ENCODE measurements around the gene SLC1A2. TPM values are rescaled to one million over a fixed set of nuclear protein-coding genes. Genes with fewer than 3 reads are reported as not detected.

SLC1A2 gene
- polyA plus RNA-seq, 2 donors = 0.11 TPM; not detected in 1

- H3K36me3 ChIP-seq (ENCODE audit: control insufficient read depth in 2 of 2, insufficient read depth in 2 of 2, low read length in 1 of 2) = no peaks in the 10 kb centered on the region
- H3K27ac ChIP-seq (ENCODE audit: low read depth in 2 of 2, low read length in 1 of 2) = no peak overlapping the region
- no peak overlapping the region for H3K4me3 ChIP-seq (ENCODE audit: low read depth in 1 of 2, low read length in 2 of 2)
- no peaks in the 10 kb centered on the region for H3K9me3 ChIP-seq (ENCODE audit: control insufficient read depth in 2 of 2, insufficient read depth in 1 of 2, low read depth in 1 of 2, low read length in 1 of 2)
- H3K27me3 ChIP-seq (ENCODE audit: control insufficient read depth in 1 of 2, insufficient read depth in 2 of 2, low read length in 2 of 2) = no peaks in the 10 kb centered on the region
- H3K4me1 ChIP-seq (ENCODE audit: control insufficient read depth in 2 of 2, insufficient read depth in 2 of 2, low read length in 1 of 2) = peaks cover 0 to 2% of the 10 kb centered on the region in 2 donors
- 78 to 88% methylated on average over 1 of the region's 1 CpG for WGBS, 2 donors
Measured at GRCh38 chr11:35245786-35246185, 173.6 kb downstream of the SLC1A2 start.

GRCh38 chr11:35245056-35245455 lies 174.3 kb downstream of the SLC1A2 start:
- 81 to 86% methylated on average over 4 of the region's 4 CpGs for WGBS, 2 donors
- H3K4me1 ChIP-seq (ENCODE audit: control insufficient read depth in 2 of 2, insufficient read depth in 2 of 2, low read length in 1 of 2) = peaks cover 0 to 2% of the 10 kb centered on the region in 2 donors

DNA sequence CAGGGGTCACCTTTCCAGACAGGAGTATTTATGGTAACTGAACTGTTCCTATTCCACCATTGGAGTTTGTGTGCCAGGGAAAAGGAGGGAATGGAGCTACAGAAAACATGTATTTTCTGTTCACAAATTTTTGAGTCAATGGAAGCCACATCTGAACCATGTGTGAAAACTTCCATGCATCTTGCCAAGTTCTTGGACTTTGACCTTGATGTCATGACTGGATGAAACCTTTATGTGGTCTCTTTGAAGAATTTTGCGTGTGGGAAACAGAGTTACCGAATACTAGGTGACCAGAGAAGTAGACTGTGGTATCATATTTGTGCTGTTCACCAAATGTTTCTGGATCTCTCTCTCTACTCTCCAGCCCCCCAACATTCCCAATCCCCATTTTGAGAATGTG lies 175.6 kb downstream of the SLC1A2 start:
- H3K4me1 ChIP-seq (ENCODE audit: control insufficient read depth in 2 of 2, insufficient read depth in 2 of 2, low read length in 1 of 2) = peaks cover 0 to 2% of the 10 kb centered on the region in 2 donors
- WGBS, 2 donors = 93 to 94% methylated on average over 2 of the region's 2 CpGs

More at GRCh38 chr11:35245056-35245455, 174.3 kb downstream of the SLC1A2 start:
- no peak overlapping the region for H3K27ac ChIP-seq (ENCODE audit: low read depth in 2 of 2, low read length in 1 of 2)
- no peaks in the 10 kb centered on the region for H3K27me3 ChIP-seq (ENCODE audit: control insufficient read depth in 1 of 2, insufficient read depth in 2 of 2, low read length in 2 of 2)
- no peak overlapping the region for H3K4me3 ChIP-seq (ENCODE audit: low read depth in 1 of 2, low read length in 2 of 2)
- H3K9me3 ChIP-seq (ENCODE audit: control insufficient read depth in 2 of 2, insufficient read depth in 1 of 2, low read depth in 1 of 2, low read length in 1 of 2) = no peaks in the 10 kb centered on the region
- no peaks in the 10 kb centered on the region for H3K36me3 ChIP-seq (ENCODE audit: control insufficient read depth in 2 of 2, insufficient read depth in 2 of 2, low read length in 1 of 2)

GRCh38 chr11:35242412-35243242 lies 176.7 kb downstream of the SLC1A2 start:
- H3K36me3 ChIP-seq (ENCODE audit: control insufficient read depth in 2 of 2, insufficient read depth in 2 of 2, low read length in 1 of 2) = no peaks in the 10 kb centered on the region
- H3K27me3 ChIP-seq (ENCODE audit: control insufficient read depth in 1 of 2, insufficient read depth in 2 of 2, low read length in 2 of 2) = no peaks in the 10 kb centered on the region
- no peak overlapping the region for H3K27ac ChIP-seq (ENCODE audit: low read depth in 2 of 2, low read length in 1 of 2)
- no peaks in the 10 kb centered on the region for H3K9me3 ChIP-seq (ENCODE audit: control insufficient read depth in 2 of 2, insufficient read depth in 1 of 2, low read depth in 1 of 2, low read length in 1 of 2)
- WGBS, 2 donors = 91% methylated on average over 3 of the region's 3 CpGs
- peaks cover 0 to 2% of the 10 kb centered on the region in 2 donors for H3K4me1 ChIP-seq (ENCODE audit: control insufficient read depth in 2 of 2, insufficient read depth in 2 of 2, low read length in 1 of 2)
- no peak overlapping the region for H3K4me3 ChIP-seq (ENCODE audit: low read depth in 1 of 2, low read length in 2 of 2)

More for the DNA sequence above, 175.6 kb downstream of the SLC1A2 start:
- H3K9me3 ChIP-seq (ENCODE audit: control insufficient read depth in 2 of 2, insufficient read depth in 1 of 2, low read depth in 1 of 2, low read length in 1 of 2) = no peaks in the 10 kb centered on the region
- H3K27me3 ChIP-seq (ENCODE audit: control insufficient read depth in 1 of 2, insufficient read depth in 2 of 2, low read length in 2 of 2) = no peaks in the 10 kb centered on the region
- no peak overlapping the region for H3K27ac ChIP-seq (ENCODE audit: low read depth in 2 of 2, low read length in 1 of 2)
- H3K36me3 ChIP-seq (ENCODE audit: control insufficient read depth in 2 of 2, insufficient read depth in 2 of 2, low read length in 1 of 2) = no peaks in the 10 kb centered on the region
- no peak overlapping the region for H3K4me3 ChIP-seq (ENCODE audit: low read depth in 1 of 2, low read length in 2 of 2)

GRCh38 chr11:35241531-35241930 lies 177.8 kb downstream of the SLC1A2 start:
- Histone ChIP-seq H3K4me1 (ENCODE audit: control insufficient read depth in 2 of 2, insufficient read depth in 2 of 2, low read length in 1 of 2) (no peaks in the 10 kb centered on the region), H3K27ac (ENCODE audit: low read depth in 2 of 2, low read length in 1 of 2) (no peak overlapping the region), H3K9me3 (ENCODE audit: control insufficient read depth in 2 of 2, insufficient read depth in 1 of 2, low read depth in 1 of 2, low read length in 1 of 2) (no peaks in the 10 kb centered on the region), H3K4me3 (ENCODE audit: low read depth in 1 of 2, low read length in 2 of 2) (no peak overlapping the region), H3K36me3 (ENCODE audit: control insufficient read depth in 2 of 2, insufficient read depth in 2 of 2, low read length in 1 of 2) (no peaks in the 10 kb centered on the region), H3K27me3 (ENCODE audit: control insufficient read depth in 1 of 2, insufficient read depth in 2 of 2, low read length in 2 of 2) (no peaks in the 10 kb centered on the region)
- 88 to 95% methylated on average over 1 of the region's 1 CpG for WGBS, 2 donors

GRCh38 chr11:35241083-35241482 lies 178.3 kb downstream of the SLC1A2 start:
- Histone ChIP-seq H3K4me3 (ENCODE audit: low read depth in 1 of 2, low read length in 2 of 2) (no peak overlapping the region), H3K36me3 (ENCODE audit: control insufficient read depth in 2 of 2, insufficient read depth in 2 of 2, low read length in 1 of 2) (no peaks in the 10 kb centered on the region), H3K27ac (ENCODE audit: low read depth in 2 of 2, low read length in 1 of 2) (no peak overlapping the region), H3K27me3 (ENCODE audit: control insufficient read depth in 1 of 2, insufficient read depth in 2 of 2, low read length in 2 of 2) (no peaks in the 10 kb centered on the region), H3K9me3 (ENCODE audit: control insufficient read depth in 2 of 2, insufficient read depth in 1 of 2, low read depth in 1 of 2, low read length in 1 of 2) (no peaks in the 10 kb centered on the region), H3K4me1 (ENCODE audit: control insufficient read depth in 2 of 2, insufficient read depth in 2 of 2, low read length in 1 of 2) (no peaks in the 10 kb centered on the region)
- 91 to 98% methylated on average over 1 of the region's 1 CpG for WGBS, 2 donors

- Histone ChIP-seq H3K27ac (ENCODE audit: low read depth in 2 of 2, low read length in 1 of 2) (no peak overlapping the region), H3K36me3 (ENCODE audit: control insufficient read depth in 2 of 2, insufficient read depth in 2 of 2, low read length in 1 of 2) (no peaks in the 10 kb centered on the region)
- 58 to 63% methylated on average over 4 of the region's 4 CpGs for WGBS, 2 donors
Measured at GRCh38 chr11:35239471-35240075, 179.8 kb downstream of the SLC1A2 start.

DNA sequence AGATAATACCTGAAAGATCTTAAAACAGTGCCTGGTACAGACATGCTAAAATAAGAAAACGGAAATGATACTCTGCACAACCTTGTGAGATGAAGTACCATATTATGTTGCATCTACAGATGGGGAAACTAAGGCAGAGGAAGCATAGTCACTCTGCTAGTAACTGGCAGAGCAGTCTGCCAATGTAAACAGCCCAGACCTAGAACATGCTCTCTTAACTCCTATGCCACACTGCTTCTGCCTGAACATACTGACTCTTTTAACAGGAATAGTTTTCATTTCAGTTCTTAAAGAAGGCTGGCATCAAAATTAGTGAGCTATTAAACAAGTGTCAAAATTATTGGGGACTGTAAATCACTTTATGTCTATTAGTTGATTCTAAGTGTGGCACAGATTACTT lies 180.5 kb downstream of the SLC1A2 start:
- H3K9me3 ChIP-seq (ENCODE audit: control insufficient read depth in 2 of 2, insufficient read depth in 1 of 2, low read depth in 1 of 2, low read length in 1 of 2) = no peaks in the 10 kb centered on the region
- H3K27ac ChIP-seq (ENCODE audit: low read depth in 2 of 2, low read length in 1 of 2) = no peak overlapping the region
- H3K36me3 ChIP-seq (ENCODE audit: control insufficient read depth in 2 of 2, insufficient read depth in 2 of 2, low read length in 1 of 2) = no peaks in the 10 kb centered on the region
- WGBS, 2 donors = 86 to 87% methylated on average over 1 of the region's 1 CpG
- no peak overlapping the region for H3K4me3 ChIP-seq (ENCODE audit: low read depth in 1 of 2, low read length in 2 of 2)
- no peaks in the 10 kb centered on the region for H3K4me1 ChIP-seq (ENCODE audit: control insufficient read depth in 2 of 2, insufficient read depth in 2 of 2, low read length in 1 of 2)
- no peaks in the 10 kb centered on the region for H3K27me3 ChIP-seq (ENCODE audit: control insufficient read depth in 1 of 2, insufficient read depth in 2 of 2, low read length in 2 of 2)

More at GRCh38 chr11:35239471-35240075, 179.8 kb downstream of the SLC1A2 start:
- Histone ChIP-seq H3K9me3 (ENCODE audit: control insufficient read depth in 2 of 2, insufficient read depth in 1 of 2, low read depth in 1 of 2, low read length in 1 of 2) (no peaks in the 10 kb centered on the region), H3K27me3 (ENCODE audit: control insufficient read depth in 1 of 2, insufficient read depth in 2 of 2, low read length in 2 of 2) (no peaks in the 10 kb centered on the region), H3K4me3 (ENCODE audit: low read depth in 1 of 2, low read length in 2 of 2) (no peak overlapping the region), H3K4me1 (ENCODE audit: control insufficient read depth in 2 of 2, insufficient read depth in 2 of 2, low read length in 1 of 2) (no peaks in the 10 kb centered on the region)

GRCh38 chr11:35237860-35238715 lies 181.3 kb downstream of the SLC1A2 start:
- no peaks in the 10 kb centered on the region for H3K4me1 ChIP-seq (ENCODE audit: control insufficient read depth in 2 of 2, insufficient read depth in 2 of 2, low read length in 1 of 2)
- no peak overlapping the region for H3K4me3 ChIP-seq (ENCODE audit: low read depth in 1 of 2, low read length in 2 of 2)
- 64 to 66% methylated on average over 15 of the region's 15 CpGs for WGBS, 2 donors
- H3K27me3 ChIP-seq (ENCODE audit: control insufficient read depth in 1 of 2, insufficient read depth in 2 of 2, low read length in 2 of 2) = no peaks in the 10 kb centered on the region
- H3K9me3 ChIP-seq (ENCODE audit: control insufficient read depth in 2 of 2, insufficient read depth in 1 of 2, low read depth in 1 of 2, low read length in 1 of 2) = no peaks in the 10 kb centered on the region
- no peak overlapping the region for H3K27ac ChIP-seq (ENCODE audit: low read depth in 2 of 2, low read length in 1 of 2)
- no peaks in the 10 kb centered on the region for H3K36me3 ChIP-seq (ENCODE audit: control insufficient read depth in 2 of 2, insufficient read depth in 2 of 2, low read length in 1 of 2)
